Esophagus mucosa (tissue), 1 donor: ENCODE measurements around the gene KYNU. TPM values are rescaled to one million over a fixed set of nuclear protein-coding genes. Genes with fewer than 3 reads are reported as not detected.
"Not testable (repeated sequence)": the region's sequence is repeated elsewhere in the genome, so short reads cannot be mapped to it uniquely, and the experiment has no call there.

Experiments
- ATAC-seq: fragments of 200-7000 bp; cut with Tn5 transposase; one replicate; pipeline ENCODE4 v1.9.1; 2020
- total RNA-seq: library from RNA; stranded (reverse); gene quantifications from one replicate; pipeline ENCODE4 v1.2.4, GENCODE V29; 2023
- donor health status: DM: yes; HTN: yes; CAD: no.

The KYNU gene
- 33.6 TPM for total RNA-seq

DNA sequence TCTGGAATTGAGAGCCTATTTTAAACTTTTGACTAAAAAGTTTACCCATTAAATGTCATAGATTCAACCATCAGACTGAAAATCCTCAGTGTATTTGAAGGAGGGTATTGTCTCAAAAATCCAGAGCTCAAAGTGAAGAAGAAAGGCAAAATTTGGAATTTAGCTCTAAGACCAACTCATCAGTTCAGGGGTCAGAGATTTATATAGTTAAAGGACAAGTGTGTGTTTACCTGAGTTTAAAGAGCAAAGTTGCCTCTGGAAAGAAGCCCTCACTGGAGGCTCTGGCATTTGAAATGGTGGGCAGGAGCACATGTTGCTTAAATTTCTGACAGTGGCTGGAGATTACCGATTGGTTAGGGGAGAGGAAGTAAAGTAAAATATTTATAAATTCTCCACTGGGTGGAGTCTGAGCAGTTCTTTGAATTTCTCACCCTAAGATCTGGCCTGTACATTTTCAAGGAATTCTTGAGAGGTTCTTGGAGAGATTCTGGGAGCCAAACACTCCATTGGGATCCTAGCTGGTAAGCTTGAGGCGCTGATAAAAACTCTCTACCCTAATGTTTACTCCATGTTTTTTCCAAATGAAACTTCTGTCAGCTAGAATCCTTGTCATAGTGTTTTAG lies at the start of gene KYNU:
KYNU (plus strand) TSS at position 449 of the 623 bp plus-strand sequence. CDS start 7,704 bp downstream, outside the sequence.
- ATAC-seq: peak; percentile 62

DNA sequence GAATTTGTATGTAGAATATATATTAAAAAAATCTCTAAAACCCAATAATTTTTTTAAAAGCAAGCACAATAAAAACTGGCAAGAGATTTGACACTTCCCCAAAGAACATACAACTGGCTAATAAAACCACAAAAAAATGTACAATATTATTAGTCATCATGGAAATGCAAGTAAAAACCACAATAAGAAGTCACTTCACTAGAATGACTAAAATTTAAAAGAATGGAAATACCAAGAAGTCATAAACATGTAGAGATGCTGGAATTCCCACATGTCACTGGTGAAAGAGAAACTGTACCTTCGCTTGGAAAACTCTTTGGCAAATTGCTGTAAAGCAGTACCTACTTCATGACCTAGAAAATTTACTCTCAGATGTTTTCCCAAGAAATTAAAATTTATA lies 43.4 kb upstream of the KYNU start:
- no peak for ATAC-seq

DNA sequence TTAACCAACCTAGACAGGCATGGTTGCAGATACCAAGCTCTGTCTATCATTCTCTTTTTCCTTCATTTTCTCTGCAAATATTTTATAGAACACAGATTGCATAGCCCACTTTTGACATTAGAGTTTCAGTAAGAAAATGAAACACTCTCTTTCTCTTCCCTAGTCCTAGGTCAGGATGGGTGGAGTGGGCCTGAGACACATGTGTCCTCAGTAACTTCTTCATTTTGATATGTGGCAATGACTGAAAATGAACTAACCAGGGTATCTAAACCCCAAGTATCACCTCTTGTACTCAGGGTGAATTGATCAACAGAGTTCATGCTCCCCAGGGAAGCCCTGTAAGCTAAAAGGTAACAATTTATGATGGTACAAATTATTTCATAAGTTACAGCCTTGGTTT lies 37.0 kb upstream of the KYNU start:
- ATAC-seq: no peak

DNA sequence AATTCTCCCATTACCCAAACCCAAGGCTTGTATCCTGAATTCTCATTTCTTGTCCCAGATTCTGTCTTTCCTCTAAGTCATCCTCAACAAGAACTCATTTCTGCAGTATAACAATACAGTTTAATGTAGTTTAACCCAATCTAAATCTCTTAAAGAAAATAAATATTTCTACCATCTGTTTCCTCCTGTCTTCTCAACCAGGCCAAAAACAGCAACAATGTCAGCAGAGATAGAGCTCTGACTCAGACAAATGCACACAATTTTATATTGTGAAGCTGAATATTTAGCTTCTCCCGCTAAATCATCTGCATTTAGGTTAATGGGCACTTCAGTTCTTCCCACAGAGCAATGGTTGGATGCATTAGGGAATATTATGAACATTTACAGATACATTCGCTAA lies 35.7 kb upstream of the KYNU start:
- ATAC-seq: no peak

DNA sequence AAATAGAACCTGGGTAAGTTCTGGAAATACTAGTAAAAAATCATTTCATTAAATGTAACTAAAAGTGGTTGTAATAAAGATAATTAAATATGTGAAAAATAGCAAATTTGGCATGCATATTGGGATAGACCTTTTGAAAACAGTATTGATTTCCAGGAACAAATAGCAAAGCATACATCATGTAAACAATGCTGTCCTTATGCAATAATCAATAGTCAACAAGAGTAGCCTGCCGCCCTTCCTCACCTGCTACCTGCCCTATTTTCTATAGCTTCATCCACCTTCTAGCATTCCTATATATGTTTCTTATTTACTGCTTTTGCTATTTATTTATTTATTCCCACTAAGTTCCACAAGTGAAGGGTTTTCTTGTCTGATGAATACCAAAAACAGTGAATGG lies 35.1 kb upstream of the KYNU start:
- ATAC-seq: no peak

DNA sequence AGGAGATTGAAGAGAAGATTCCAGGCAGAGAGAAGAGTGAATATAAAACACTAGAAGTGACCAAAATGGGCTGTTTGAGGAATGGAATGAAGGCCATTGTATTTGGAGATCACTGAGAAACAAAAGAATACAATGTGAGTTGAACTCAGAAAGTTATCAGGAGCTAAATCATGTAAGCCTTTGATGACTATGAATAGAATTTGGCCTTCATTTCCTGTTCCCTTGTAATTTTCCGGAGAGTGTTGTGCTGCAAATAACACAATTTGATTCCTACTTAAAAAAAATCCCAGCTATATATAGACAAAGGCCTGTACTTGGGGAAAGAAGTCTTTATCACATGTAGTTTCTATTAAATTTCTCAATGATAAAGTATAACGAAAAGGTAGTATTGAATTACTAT lies 33.7 kb upstream of the KYNU start:
- no peak for ATAC-seq

DNA sequence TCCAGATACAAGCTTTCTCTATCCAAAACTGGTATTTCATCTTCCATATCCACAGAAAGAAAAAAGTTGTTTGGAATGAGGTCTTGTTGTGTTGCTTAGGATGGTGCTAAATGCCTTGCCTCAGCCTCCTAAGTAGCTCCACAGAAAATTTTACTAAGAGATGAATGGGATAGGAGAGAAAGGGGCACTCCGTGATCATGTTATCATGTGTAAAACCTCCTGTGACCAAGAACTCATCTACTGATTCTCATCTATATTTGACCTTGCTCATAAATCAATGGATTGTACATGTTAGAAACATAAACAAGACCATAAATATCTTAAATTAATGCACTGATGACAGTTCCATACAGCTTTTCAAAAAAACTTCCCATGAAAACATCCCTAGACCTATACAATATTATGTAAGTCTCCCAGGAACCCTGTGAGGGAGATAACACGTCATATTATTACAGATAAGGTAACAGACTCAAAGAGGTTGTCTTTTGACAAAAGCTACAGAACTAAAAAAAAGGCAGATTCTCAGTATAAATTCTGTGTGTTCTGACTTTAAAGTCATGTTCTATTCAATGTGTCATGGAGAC lies 29.3 kb upstream of the KYNU start:
- no peak for ATAC-seq

DNA sequence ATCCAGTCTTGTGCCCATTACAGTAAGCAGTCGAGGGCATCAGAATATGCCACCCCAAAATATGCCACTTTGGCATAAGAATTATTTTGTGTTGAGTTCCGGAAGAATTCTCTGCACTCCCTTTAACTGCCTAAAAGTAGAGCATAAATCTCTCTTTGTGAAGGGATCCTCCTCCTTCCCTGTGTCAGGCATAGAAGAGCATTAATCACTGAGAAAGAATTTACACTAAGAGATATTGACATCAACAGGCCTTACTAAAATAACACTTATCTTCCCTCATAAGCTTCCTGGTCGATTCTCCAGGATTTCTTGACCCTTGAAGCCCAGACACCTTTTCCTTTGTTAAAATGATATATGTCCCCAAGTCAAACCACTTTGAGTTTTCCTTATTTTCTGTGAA lies 27.6 kb upstream of the KYNU start:
- no peak for ATAC-seq

DNA sequence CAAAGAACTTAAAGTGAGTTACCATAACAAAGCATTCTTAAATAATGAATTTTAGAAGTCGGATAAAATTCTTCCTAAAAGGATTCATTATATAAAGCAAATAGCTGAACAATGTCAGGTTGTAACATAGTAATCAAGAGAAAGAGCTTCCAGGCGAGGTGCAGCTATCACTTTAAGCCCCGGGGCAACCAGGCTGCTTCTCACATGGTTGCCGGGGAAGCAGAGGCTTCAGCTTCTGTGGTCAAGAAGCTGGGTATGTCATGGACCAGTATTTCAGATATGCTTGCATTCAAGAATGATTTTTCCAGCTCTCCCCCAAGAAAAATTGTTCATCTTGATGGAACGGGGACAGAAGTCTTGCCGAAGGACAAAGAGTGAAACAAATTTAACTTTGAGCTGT lies 23.6 kb upstream of the KYNU start:
- ATAC-seq: no peak

DNA sequence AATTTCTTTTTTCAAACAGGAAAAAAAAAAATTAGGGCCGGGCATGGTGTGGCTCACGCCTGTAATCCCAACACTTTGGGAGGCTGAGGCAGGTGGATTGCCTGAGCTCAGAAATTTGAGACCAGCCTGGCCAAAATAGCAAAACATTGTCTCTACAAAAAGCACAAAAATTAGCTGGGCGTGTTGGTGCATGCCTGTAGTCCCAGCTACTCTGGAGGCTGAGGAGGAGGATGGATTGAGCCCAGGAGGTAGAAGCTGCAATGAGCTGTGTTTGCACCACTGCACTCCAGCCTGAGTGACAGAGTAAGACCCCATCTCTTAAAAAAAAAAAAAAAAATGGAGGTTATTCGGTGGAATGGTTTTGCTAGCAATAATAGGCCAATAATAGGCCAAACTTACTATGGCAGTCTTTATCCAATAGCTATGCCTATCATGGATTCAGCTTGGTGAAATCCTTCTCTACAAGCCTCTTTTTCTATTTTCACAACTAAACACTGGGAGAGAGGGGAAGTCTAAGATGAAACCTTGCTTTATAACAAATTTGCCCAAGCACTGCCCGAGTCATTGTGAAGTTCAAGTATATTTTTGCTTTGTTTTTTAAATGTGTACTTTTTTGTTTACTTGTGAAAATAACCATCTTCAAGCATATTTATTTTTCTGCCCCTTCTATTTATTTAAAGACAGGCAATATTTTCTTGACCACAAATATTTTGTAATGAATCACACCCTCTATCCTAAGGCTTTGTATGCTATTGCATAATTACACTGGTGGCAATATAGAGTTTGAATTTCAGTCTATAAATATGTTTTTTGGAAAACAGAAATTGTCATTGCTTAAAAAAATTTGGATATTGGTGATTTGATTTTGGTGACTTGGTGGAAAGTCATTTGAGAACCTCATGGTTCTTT lies 20.0 kb upstream of the KYNU start:
- ATAC-seq: no peak

DNA sequence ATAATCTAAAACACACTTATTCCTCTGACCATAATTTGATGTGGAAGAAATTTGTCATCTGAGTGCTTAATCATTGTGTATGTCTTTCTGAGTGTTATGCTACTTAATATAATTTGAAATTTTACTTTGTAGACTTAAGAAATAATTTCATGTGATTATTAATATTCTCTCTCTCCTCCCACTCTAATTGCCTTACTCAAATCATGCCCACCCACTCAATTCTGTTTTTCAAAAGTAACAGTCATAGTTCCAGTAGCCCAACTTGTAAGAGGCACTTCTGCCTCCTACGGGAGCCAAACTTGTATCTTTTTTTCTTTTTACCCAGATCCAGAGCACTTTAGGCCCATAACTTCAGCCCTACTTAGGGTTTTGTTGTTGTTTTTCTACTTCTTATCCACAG lies 18.5 kb upstream of the KYNU start:
- ATAC-seq: no peak

DNA sequence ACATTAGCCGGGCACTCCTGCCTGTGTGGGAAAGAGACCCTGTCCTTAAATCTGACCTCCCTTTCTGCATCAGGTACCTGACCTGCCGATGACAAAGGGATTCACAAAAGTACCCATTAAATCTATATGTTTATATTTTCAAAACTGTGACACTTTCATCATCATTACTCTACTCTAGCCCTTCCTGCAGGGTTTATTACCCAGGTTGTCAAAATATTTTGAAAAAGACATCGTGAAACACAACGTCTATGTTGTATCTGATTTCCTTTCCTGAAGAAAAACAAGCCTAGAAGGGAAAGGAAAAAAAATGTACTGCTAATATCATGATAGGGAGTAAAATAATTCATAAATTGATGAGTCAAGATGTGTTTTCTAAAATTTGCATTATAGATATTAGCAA lies 15.2 kb upstream of the KYNU start:
- ATAC-seq: no peak

DNA sequence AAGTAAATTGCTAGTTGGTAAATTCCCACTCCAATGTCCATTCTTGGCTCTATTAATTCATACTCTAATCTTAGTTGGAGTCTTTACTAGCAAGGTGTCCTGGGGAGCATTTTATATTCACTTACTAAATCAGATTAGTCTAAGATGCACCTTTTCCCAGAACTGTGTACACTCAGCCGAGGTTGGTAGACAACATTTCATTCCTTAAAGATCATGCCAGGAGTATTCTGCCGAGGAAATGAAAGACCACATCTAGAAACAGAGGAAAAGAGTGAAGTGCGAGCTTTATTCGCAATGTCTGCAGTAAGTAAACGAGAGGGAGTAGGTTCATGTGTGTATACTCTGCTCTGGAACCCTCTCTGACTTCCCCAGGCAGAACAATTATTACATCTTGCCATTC lies 14.6 kb upstream of the KYNU start:
- no peak for ATAC-seq

DNA sequence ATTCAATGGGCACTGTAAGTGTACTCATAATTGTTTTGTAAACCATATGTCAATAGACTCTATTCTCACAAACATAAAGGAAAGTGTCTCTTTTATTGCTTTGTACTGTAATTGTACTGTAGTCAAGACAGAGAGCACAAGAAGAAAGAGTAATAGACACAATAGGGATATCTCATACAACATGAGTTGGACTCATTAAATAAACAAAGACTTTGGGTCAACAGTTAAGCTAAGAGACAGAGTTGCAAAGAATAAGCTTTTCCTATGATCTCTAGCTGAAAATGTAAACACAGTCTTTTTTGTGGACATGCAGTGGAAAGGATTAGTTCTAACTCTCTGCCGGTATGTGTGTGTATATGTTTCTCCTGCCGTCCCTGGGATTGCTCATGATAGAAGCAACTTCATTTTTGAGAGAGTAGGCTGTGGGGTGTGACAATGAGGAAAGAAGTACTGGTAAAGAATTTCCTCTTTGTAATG lies 13.9 kb upstream of the KYNU start:
- ATAC-seq: peak; percentile 24

DNA sequence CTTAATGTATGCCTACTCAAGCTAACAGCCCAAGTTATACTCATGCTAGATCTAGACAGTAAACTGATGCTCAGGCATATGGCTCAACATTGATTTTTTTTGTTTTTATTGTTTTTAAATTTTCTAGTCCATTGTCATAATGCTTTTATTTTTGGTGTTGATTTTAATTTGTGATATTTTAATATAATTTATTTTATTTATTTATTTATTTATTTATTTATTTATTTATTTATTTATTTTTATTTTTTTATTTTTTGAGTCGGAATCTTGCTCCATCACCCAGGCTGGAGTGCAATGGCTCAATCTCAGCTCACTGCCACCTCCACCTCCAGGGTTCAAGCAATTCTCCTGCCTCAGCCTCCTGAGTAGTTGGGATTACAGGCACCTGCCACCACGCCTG lies 12.9 kb upstream of the KYNU start:
- ATAC-seq: not testable (repeated sequence)

DNA sequence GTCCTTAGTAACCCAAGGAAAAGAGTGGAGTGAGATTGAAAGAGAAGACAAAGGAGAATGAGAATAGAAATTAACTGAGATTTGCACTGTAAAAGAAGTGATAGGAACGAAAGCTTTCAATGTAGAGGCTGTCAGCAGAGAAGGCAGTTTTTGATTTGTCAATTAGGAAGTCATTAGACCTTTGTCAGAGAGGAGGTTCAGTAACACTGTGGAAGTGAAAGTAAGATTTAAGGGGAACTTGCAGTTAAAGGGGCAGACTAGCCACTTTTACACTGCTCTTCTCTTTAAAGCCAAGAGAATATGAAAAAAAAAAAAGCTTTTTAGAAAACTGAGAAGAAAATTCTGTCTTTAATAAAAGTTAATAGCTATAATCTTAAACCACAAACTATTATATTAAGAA lies 11.5 kb upstream of the KYNU start:
- ATAC-seq: no peak

DNA sequence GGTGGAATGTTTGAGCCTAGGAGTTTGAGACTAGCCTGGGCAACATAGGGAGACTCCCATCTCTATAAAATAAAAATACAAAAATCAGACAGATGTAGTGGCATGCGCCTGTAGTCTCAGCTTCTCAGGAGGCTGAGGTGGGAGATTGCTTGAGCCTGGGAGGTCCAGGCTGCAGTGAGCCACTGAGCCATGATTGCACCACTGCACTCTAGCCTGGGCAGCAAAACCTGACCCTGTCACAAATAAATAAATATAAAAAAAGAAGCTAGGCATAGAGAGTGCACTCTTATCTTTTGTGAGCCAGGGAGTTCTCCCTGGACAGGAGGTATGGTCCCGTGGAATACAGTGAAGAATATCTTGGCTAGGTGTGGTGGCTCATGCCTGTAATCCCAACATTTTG lies 11.0 kb upstream of the KYNU start:
- ATAC-seq: no peak

DNA sequence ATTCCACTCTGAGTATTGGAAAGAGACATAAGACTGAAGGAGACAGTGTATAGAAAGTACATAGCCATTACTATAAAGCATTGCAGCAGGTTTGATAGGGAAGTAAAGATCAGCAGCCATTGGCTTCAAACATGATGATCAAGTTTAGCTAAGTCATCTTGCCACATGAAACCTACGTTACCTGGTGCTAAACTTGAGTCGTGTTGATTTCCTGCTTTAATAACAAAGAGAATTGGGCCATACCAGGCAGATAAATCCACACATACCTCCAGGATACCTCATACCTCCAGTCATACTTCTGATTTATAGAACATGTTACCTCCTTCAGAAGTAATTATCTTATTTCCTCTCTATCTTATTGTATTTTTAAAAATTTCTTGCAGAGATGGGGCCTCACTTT lies 10.3 kb upstream of the KYNU start:
- peak; percentile 79 for ATAC-seq

DNA sequence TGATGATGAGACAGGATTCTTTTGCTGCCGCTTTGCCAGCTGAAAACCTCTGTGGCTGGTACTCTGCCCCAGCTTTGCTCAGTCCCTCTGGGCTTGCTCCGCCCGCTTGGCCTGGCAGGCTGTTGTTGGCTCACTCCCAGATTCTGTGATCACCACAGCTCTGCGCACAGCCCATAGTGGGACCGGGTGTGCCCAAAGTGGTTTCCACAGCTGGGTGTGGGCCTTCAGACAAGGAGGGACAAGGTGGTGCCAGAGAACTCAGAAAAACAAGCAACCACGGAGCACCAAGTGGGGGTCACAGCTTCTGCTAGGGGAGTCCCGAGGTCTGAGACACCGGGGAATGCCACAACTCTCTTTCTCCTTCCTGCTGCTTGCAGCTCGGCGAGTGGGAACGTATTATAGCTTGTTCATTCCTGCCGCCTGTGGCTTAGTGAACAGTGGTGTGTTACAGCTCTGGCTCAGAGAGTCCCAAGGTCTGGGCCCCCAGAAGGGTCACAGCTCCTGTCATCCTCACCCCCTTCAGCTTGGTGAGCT lies 9.2 kb upstream of the KYNU start:
- ATAC-seq: peak; percentile 95

DNA sequence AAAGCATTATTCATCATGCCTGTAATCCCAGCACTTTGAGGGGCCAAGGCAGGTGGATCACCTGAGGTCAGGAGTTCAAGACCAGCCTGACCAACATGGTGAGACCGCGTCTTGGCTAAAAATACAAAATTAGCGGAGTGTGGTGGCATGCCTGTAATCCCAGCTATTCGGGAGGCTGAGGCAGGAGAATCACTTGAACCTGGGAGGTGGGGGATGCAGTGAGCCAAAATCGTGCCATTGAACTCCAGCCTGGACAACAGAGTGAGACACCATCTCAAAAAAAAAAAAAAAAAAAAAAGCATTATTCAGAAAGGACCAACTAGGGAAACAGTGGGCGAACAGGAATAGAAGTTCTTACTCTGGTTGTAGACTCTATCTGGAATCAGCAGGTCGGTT lies 8.4 kb upstream of the KYNU start:
- not testable (repeated sequence) for ATAC-seq

DNA sequence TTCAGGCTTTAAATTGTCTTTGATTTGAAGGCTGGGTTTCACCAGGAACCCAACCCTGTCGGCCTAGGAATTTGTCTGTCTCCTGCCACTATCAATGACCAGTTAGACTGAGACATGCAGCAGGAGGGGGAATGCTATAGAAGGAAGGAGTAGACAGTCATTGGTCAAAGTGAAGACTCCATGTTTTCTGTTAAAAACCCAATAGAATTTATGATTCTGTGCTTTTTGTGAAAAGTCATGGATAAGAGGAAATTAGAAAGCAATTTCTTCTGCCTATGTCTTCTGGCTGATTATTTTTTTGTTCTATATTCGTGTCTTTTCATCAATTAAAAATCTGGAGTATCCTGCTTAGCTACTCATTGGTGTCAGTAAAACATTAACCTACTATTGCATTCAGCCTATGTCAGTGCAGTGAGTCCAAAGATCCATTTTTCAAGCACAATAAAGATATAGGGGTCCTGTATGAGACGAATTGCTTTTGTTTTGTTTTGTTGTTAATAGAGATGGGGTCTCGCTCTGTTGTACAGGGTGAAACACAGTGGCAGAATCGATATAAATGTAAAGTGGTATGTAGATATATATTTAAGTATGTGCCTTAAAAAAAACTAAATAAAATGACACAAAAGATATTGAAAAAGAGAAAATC lies 7.9 kb upstream of the KYNU start:
- ATAC-seq: no peak

DNA sequence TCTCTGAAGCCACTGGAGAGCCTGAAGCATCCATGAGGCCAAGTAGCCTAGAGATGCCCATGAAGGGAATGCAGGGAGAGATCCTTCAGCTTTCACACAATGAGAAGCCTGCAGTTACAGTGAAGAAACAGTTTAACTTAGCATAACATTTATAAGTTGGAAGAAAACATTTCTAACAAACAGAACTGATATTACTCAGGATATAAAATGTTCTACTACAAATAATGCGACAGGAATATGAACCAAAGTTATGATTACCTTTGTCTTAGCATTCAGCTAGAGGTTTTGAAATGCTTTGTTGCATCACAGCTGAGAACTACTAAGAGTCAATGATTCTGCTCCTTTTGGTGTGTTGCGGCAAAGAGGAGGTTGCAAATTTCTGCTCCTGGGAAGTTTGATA lies 6.9 kb upstream of the KYNU start:
- ATAC-seq: no peak

DNA sequence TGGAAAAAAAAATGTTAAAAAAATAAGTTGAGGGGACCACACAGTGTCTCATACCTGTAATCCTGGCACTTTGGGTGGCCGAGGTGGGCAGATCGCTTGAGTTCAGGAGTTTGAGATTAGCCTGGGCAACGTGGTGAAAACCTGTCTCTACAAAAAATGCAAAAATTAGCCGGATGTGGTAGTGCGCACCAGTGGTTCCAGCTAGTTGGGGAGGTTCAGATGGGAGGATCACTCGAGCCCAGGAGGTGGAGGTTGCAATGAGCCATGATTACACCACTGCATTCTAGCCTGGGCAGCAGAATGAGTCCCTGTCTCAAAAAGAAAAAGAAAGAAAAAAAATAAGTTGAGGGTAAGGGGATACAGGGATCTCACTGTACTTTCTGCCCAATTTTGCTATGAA lies 6.1 kb upstream of the KYNU start:
- ATAC-seq: no peak
